Panc1 (cell line): ENCODE measurements around the gene CHIA.

Experiments used
- CTCF ChIP-seq: fragments of 450-650 bp; IDR thresholded peaks from 2 replicates; pipeline ENCODE4 v1.5.1; 2017; ENCODE audit warnings: mild to moderate bottlenecking
- POLR2AphosphoS5 ChIP-seq: IDR thresholded peaks from 2 replicates; pipeline ENCODE4 v1.6.1; 2012; ENCODE audit warnings: mild to moderate bottlenecking, low read depth, low read length, moderate library complexity

- TF ChIP-seq POLR2AphosphoS5 (no peak), CTCF (no peak)
These were observed 37.9 kb upstream of the CHIA start for GRCh38 chr1:111252786-111253185.
